PC-3 (cell line): Measurements from ENCODE around the gene PCNX2. TPM values are rescaled to one million over a fixed set of nuclear protein-coding genes. Genes with fewer than 3 reads are reported as not detected.
"Not testable (repeated sequence)": the region's sequence is repeated elsewhere in the genome, so short reads cannot be mapped to it uniquely, and the experiment has no call there.

ENCODE experiments used
- ATAC-seq: fragments of 200-7000 bp; cut with Tn5 transposase; 2 replicates; pipeline ENCODE4 v1.9.1; 2020; ENCODE audit warnings: mild to moderate bottlenecking, moderate library complexity
- BruUV-seq: library from RNA; stranded (reverse); fragments of 400-500 nt; replicated peaks from 2 replicates; lab custom pipeline; 2021; lab: Mats Ljungman, UMichigan
- CTCF ChIA-PET: fragments of 300-600 bp; sonication (Branson Sonifier 250); formaldehyde crosslinking; loops from one replicate; lab custom pipeline; 2022; ENCODE audit warnings: antibody characterized with exemption; lab: Charles Lee
- POLR2A ChIA-PET: fragments of 300-600 bp; sonication (Branson Sonifier 250); formaldehyde crosslinking; loops from one replicate; lab custom pipeline; 2022; ENCODE audit warnings: antibody characterized with exemption; ENCODE audit not compliant: unreplicated experiment; lab: Charles Lee
- DNase-seq: peaks from one replicate; pipeline ENCODE4 v3.0.0-alpha.2; 2015
- H2AFZ ChIP-seq: fragments of 300-600 bp; sonication (generic); 2 replicates; pipeline ENCODE4 v1.6.0; 2016; ENCODE audit warnings: antibody characterized with exemption, low read length
- H3F3A ChIP-seq: fragments of 300-600 bp; sonication (generic); one replicate; pipeline ENCODE4 v1.6.0; 2017; ENCODE audit warnings: antibody characterized with exemption, low read length, control low read depth, mild to moderate bottlenecking; ENCODE audit not compliant: unreplicated experiment
- H3K27ac ChIP-seq: fragments of 300-600 bp; sonication (generic); 2 replicates; pipeline ENCODE4 v1.5.1; 2016; ENCODE audit warnings: mild to moderate bottlenecking, low read length
- H3K27me3 ChIP-seq: fragments of 300-600 bp; sonication (generic); 2 replicates; pipeline ENCODE4 v1.6.1; 2016; ENCODE audit warnings: low read length, mixed read lengths
- H3K36me3 ChIP-seq: fragments of 300-600 bp; sonication (generic); 2 replicates; pipeline ENCODE4 v1.6.1; 2016; ENCODE audit warnings: low read depth, mixed run types, low read length, mixed read lengths
- H3K4me1 ChIP-seq: fragments of 300-600 bp; sonication (generic); 2 replicates; pipeline ENCODE4 v1.5.1; 2016; ENCODE audit warnings: low read length; ENCODE audit not compliant: insufficient read depth
- H3K4me2 ChIP-seq: fragments of 300-600 bp; sonication (generic); 2 replicates; pipeline ENCODE4 v1.6.0; 2016; ENCODE audit warnings: low read length
- H3K4me3 ChIP-seq: fragments of 300-600 bp; sonication (generic); 2 replicates; pipeline ENCODE4 v1.5.1; 2016; ENCODE audit warnings: mild to moderate bottlenecking, low read length, mixed read lengths
- H3K79me2 ChIP-seq: fragments of 300-600 bp; sonication (generic); 2 replicates; pipeline ENCODE4 v1.6.1; 2017; ENCODE audit warnings: low read length, mixed read lengths
- H3K9ac ChIP-seq: fragments of 300-600 bp; sonication (generic); 2 replicates; pipeline ENCODE4 v1.6.0; 2016; ENCODE audit warnings: mild to moderate bottlenecking, low read length
- H3K9me2 ChIP-seq: fragments of 300-600 bp; sonication (generic); replicated peaks from 2 replicates; pipeline ENCODE4 v1.6.1; 2016; ENCODE audit warnings: mixed run types, low read length, mixed read lengths
- H3K9me3 ChIP-seq: fragments of 300-600 bp; sonication (generic); 2 replicates; pipeline ENCODE4 v1.6.1; 2016; ENCODE audit warnings: low read length, mixed read lengths
- H4K20me1 ChIP-seq: fragments of 300-600 bp; sonication (generic); 2 replicates; pipeline ENCODE4 v1.6.1; 2016; ENCODE audit warnings: low read length, mixed read lengths
- EZH2 ChIP-seq: fragments of 300-600 bp; sonication (generic); IDR thresholded peaks from one replicate; pipeline ENCODE4 v1.6.1; 2017; ENCODE audit warnings: antibody characterized with exemption, mild to moderate bottlenecking, low read length; ENCODE audit not compliant: unreplicated experiment
- EZH2phosphoT487 ChIP-seq: fragments of 300-600 bp; sonication (generic); IDR thresholded peaks from 2 replicates; pipeline ENCODE4 v1.6.1; 2018; ENCODE audit warnings: mild to moderate bottlenecking, antibody characterized with exemption, low read length, borderline replicate concordance
- intact Hi-C: fragments of 100-400 bp; cut with micrococcal nuclease; formaldehyde crosslinking; loops from 2 replicates; pipeline ENCODE4 v1.9.0; 2023
- total RNA-seq: library from RNA; depleted of rRNA; stranded (reverse); fragments of >200 nt; gene quantifications from 2 replicates; pipeline ENCODE4 v1.2.3, GENCODE V29; 2014
- TF ChIP-seq, protein P1 (sequence below): fragments of 300-600 bp; sonication (generic); conservative IDR thresholded peaks from 2 replicates; pipeline ENCODE4 v1.5.1; 2017; ENCODE audit warnings: antibody characterized with exemption, low read depth, mild to moderate bottlenecking, low read length

The PCNX2 gene
- total RNA-seq, 1 experiment from 2014 or later: 17.3 TPM

DNA sequence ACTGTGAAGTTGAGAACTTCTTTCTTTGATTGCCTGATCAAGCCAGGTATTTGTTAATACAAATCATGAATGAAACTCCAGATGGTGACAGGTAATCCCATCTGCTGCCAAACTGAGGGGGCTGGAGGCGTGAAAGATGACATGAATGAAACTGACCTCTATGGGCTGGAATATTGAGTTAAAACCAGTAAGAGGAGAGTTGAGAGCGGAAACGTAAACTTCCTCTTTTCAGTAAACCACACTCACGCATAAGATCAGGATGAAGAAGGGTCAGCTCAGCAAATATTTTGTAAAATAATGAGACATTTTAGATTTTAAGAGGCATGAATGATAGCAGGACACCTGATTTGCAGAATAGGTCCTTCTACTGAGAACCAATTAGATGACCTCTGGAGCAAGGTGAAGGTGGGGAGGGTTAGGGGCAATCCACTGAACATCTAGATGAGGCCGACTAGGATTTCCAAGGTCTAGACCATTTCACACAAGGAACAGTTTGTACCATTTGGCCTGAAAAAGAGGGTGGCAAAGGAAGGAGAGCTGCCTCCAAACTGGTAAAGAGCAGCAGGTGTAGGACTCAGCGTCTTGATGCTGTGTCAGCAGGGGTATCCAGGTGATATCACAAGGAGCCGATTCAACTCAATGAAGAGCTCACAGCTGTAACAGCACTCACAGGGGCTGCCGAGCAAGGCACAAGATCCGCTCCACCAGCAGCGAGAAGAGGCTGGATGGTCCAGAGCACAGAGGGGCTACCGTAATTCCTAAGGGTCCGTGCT is 212.6 kb downstream of the PCNX2 start:
- Histone ChIP-seq H3K79me2 (no peaks in the 10 kb centered on the region), H3F3A (peaks cover 4% of the 10 kb centered on the region), H3K9me2 (no peaks in the 10 kb centered on the region), H3K9me3 (no peaks in the 10 kb centered on the region), H3K9ac (no peak overlapping the region), H3K36me3 (no peaks in the 10 kb centered on the region), H3K27me3 (no peaks in the 10 kb centered on the region), H2AFZ (no peak overlapping the region), H3K4me2 (no peak overlapping the region), H4K20me1 (no peaks in the 10 kb centered on the region), H3K4me3 (no peak overlapping the region), H3K4me1 (peaks cover 53% of the 10 kb centered on the region), H3K27ac (0 out of 2 replicates have a peak overlapping the region, but pooled peaks have one; percentile 7)
- intact Hi-C loops: no loop called here
- BruUV-seq: no TSS peak
- ATAC-seq: no peak
- TF ChIP-seq, protein P1, sequence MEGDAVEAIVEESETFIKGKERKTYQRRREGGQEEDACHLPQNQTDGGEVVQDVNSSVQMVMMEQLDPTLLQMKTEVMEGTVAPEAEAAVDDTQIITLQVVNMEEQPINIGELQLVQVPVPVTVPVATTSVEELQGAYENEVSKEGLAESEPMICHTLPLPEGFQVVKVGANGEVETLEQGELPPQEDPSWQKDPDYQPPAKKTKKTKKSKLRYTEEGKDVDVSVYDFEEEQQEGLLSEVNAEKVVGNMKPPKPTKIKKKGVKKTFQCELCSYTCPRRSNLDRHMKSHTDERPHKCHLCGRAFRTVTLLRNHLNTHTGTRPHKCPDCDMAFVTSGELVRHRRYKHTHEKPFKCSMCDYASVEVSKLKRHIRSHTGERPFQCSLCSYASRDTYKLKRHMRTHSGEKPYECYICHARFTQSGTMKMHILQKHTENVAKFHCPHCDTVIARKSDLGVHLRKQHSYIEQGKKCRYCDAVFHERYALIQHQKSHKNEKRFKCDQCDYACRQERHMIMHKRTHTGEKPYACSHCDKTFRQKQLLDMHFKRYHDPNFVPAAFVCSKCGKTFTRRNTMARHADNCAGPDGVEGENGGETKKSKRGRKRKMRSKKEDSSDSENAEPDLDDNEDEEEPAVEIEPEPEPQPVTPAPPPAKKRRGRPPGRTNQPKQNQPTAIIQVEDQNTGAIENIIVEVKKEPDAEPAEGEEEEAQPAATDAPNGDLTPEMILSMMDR: no peak
- TF ChIP-seq EZH2phosphoT487: no peak
- TF ChIP-seq EZH2: no peak
- DNase-seq: no peak
- POLR2A ChIA-PET: no interaction called here
- CTCF ChIA-PET: no interaction called here

DNA sequence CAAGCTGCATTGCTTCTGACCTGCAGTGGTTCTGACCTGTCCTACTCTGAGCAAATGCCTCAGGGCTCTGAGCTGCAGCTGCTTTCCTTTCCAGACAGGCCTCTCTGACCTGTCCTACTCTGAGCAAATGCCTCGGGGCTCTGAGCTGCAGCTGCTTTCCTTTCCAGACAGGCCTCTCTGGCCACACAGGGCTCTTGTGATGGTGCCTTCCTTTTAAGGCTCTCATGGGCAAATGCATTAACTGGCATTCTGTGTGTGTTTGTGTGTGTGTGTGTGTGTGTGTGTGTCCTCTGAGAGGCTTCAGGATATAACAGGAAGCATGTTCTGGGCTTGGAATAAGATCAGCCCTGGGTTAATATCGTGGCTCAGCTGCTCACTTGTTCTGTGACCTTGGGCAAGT is 213.8 kb downstream of the PCNX2 start:
- H3K4me2 ChIP-seq: no peak overlapping the region; the same call in 1 of the 2 replicates
- H3K27me3 ChIP-seq: no peaks in the 10 kb centered on the region
- no peaks in the 10 kb centered on the region for H4K20me1 ChIP-seq
- DNase-seq: peak; percentile 76
- H3K27ac ChIP-seq: peak overlapping the region; percentile 34
- BruUV-seq: no TSS peak
- no peak overlapping the region for H3K9ac ChIP-seq
- no peaks in the 10 kb centered on the region for H3K36me3 ChIP-seq
- H3K4me1 ChIP-seq: peaks cover 53% of the 10 kb centered on the region
- ChIA-PET CTCF (no interaction called here), POLR2A (no interaction called here)
- TF ChIP-seq, protein P1: no peak
- TF ChIP-seq EZH2 (no peak), EZH2phosphoT487 (no peak)
- peaks cover 4% of the 10 kb centered on the region for H3F3A ChIP-seq
- H3K4me3 ChIP-seq: no peak overlapping the region
- intact Hi-C loops: no loop called here
- H3K9me3 ChIP-seq: no peaks in the 10 kb centered on the region
- no peaks in the 10 kb centered on the region for H3K9me2 ChIP-seq
- peak; percentile 28 for ATAC-seq
- H2AFZ ChIP-seq: no peak overlapping the region
- H3K79me2 ChIP-seq: no peaks in the 10 kb centered on the region

DNA sequence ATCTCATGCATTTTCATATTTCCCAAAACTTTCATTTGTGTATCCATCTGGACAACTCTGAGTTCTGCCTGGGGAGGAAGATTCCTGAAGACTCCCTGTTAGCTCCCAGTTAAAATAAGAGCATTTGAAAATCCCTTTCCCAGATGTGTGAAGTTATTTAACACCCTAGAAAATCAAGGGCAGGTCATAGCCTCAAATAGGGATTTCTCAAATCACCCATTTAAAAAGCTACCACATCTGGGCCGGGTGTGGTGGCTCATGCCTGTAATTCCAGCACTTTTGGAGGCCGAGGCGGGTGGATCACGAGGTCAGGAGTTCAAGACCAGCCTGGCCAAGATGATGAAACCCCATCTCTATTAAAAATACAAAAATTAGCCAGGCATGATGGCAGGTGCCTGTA is 214.7 kb downstream of the PCNX2 start:
- BruUV-seq, H3K4me3 ChIP-seq, POLR2A ChIA-PET, H3K9me3 ChIP-seq, DNase-seq, H3K79me2 ChIP-seq, H3F3A ChIP-seq, CTCF ChIA-PET, H2AFZ ChIP-seq, H3K9ac ChIP-seq, H3K27me3 ChIP-seq, H4K20me1 ChIP-seq, ATAC-seq, H3K36me3 ChIP-seq, H3K9me2 ChIP-seq, H3K4me2 ChIP-seq, H3K27ac ChIP-seq, intact Hi-C loops: not testable (repeated sequence)
- H3K4me1 ChIP-seq: peaks cover 56% of the 10 kb centered on the region
